Neural progenitor cell (in vitro differentiated cells): ENCODE measurements around the gene GFOD1. TPM values are rescaled to one million over a fixed set of nuclear protein-coding genes. Genes with fewer than 3 reads are reported as not detected.

Experiments
- DNase-seq: peaks from one replicate; pipeline ENCODE4 v3.0.0-alpha.2; 2016; ENCODE audit warnings: low spot score
- H2AFZ ChIP-seq: fragments of 200-600 bp; sonication (generic); replicated peaks from 2 replicates; pipeline ENCODE4 v1.6.1; 2016; ENCODE audit warnings: antibody characterized with exemption
- H3F3A ChIP-seq: fragments of 200-600 bp; sonication (generic); 2 replicates; pipeline ENCODE4 v1.6.1; 2016; ENCODE audit warnings: antibody characterized with exemption, low read depth
- H3K27ac ChIP-seq: fragments of 200-600 bp; sonication (generic); 2 replicates; pipeline ENCODE4 v1.5.1; 2016; ENCODE audit warnings: mild to moderate bottlenecking
- H3K27me3 ChIP-seq: fragments of 200-600 bp; sonication (generic); 2 replicates; pipeline ENCODE4 v1.6.1; 2016; ENCODE audit warnings: mild to moderate bottlenecking, moderate library complexity
- H3K36me3 ChIP-seq: fragments of 200-600 bp; sonication (generic); 2 replicates; pipeline ENCODE4 v1.5.1; 2016
- H3K4me1 ChIP-seq: fragments of 200-600 bp; sonication (generic); 2 replicates; pipeline ENCODE4 v1.6.1; 2016; ENCODE audit warnings: mixed run types
- H3K4me2 ChIP-seq: fragments of 200-600 bp; sonication (generic); 2 replicates; pipeline ENCODE4 v1.6.1; 2016
- H3K4me3 ChIP-seq: fragments of 200-600 bp; sonication (generic); 2 replicates; pipeline ENCODE4 v1.5.1; 2016
- H3K79me2 ChIP-seq: fragments of 200-600 bp; sonication (generic); 2 replicates; pipeline ENCODE4 v1.6.1; 2016; ENCODE audit warnings: low read depth
- H3K9ac ChIP-seq: fragments of 200-600 bp; sonication (generic); 2 replicates; pipeline ENCODE4 v1.6.1; 2016
- H3K9me3 ChIP-seq: fragments of 200-600 bp; sonication (generic); 2 replicates; pipeline ENCODE4 v1.5.1; 2016; ENCODE audit warnings: low read depth
- H4K20me1 ChIP-seq: fragments of 200-600 bp; sonication (generic); 2 replicates; pipeline ENCODE4 v1.6.1; 2016; ENCODE audit warnings: low read depth
- H3K27ac Mint-ChIP-seq: 3 replicates; pipeline ENCODE4 v1.8.0; 2021; ENCODE audit warnings: mixed read lengths
- H3K27me3 Mint-ChIP-seq: 2 replicates; pipeline ENCODE4 v1.8.0; 2022; ENCODE audit warnings: low read depth, mild to moderate bottlenecking, inconsistent platforms, moderate library complexity, mixed read lengths; ENCODE audit not compliant: insufficient read depth
- H3K36me3 Mint-ChIP-seq: 3 replicates; pipeline ENCODE4 v1.8.0; 2021; ENCODE audit warnings: mixed read lengths
- H3K4me1 Mint-ChIP-seq: 3 replicates; pipeline ENCODE4 v1.8.0; 2021; ENCODE audit warnings: mixed read lengths
- H3K4me3 Mint-ChIP-seq: 3 replicates; pipeline ENCODE4 v1.8.0; 2021; ENCODE audit warnings: mild to moderate bottlenecking, moderate library complexity, mixed read lengths
- H3K9me3 Mint-ChIP-seq: 3 replicates; pipeline ENCODE4 v1.8.0; 2020; ENCODE audit warnings: mixed read lengths
- EZH2 ChIP-seq: fragments of 200-600 bp; sonication (generic); IDR thresholded peaks from 2 replicates; pipeline ENCODE4 v1.6.1; 2017; ENCODE audit warnings: antibody characterized with exemption, mild to moderate bottlenecking, moderate library complexity
- EZH2phosphoT487 ChIP-seq: fragments of 200-600 bp; sonication (generic); IDR thresholded peaks from 2 replicates; pipeline ENCODE4 v1.6.1; 2017; ENCODE audit warnings: antibody characterized with exemption
- total RNA-seq: library from RNA; depleted of rRNA; stranded (reverse); fragments of >200 nt; gene quantifications from 2 replicates; pipeline ENCODE4 v1.2.3, GENCODE V29; 2015; ENCODE audit warnings: low replicate concordance
- TF ChIP-seq, protein P1 (sequence below): fragments of 200-600 bp; sonication (generic); IDR thresholded peaks from 2 replicates; pipeline ENCODE4 v1.5.1; 2017; ENCODE audit warnings: antibody characterized with exemption, mild to moderate bottlenecking

The GFOD1 gene
- total RNA-seq, 1 donor from 2014 or later: 1.8 TPM

DNA sequence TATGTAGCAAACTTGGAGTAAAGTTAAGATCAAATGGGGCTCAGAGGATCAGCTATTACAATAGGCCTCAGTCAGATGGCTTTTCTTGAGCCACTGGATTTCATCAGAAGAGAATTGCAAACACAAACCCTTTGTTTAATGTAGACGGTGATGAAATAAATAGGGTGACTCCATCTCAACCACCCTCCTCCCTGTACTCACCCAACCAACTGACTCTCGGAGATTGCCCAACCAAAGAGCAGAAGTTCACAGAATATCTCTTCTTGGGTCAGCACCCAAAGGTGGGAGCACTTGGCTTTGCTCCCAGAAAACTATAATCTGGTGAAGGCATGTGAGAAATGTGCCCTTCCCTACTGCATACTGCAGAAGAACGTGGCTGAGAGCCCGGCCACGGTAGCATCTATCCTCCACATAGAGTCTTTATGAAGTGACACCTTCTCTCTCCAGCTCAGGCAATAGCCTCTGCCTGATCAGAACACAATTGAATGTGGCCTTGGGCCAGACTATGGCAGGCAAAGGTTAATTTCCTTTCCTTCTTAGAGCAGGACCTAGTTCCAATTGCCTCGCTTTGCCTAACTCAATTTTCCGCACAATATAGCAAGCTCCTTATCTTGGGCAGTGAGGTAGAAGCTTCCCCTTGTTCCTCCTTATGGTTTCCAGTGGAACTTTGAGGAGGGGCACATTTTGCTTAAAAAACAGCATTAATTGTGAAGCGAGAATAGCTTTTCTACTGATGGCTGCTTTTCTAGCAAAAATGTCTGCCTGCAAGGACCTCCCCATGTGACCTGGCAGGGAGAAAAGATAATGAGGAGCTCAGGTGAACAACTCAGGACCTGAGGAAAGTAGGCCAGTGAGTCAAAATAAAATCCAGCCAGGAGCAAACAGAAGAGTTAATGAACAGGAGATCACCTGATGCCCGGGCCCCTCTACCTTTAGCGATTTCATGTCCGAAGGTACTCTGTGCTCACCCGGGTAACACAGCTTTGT, 79.4 kb downstream of the GFOD1 start:
- TF ChIP-seq EZH2 (no peak), EZH2phosphoT487 (no peak)
- TF ChIP-seq, protein P1, sequence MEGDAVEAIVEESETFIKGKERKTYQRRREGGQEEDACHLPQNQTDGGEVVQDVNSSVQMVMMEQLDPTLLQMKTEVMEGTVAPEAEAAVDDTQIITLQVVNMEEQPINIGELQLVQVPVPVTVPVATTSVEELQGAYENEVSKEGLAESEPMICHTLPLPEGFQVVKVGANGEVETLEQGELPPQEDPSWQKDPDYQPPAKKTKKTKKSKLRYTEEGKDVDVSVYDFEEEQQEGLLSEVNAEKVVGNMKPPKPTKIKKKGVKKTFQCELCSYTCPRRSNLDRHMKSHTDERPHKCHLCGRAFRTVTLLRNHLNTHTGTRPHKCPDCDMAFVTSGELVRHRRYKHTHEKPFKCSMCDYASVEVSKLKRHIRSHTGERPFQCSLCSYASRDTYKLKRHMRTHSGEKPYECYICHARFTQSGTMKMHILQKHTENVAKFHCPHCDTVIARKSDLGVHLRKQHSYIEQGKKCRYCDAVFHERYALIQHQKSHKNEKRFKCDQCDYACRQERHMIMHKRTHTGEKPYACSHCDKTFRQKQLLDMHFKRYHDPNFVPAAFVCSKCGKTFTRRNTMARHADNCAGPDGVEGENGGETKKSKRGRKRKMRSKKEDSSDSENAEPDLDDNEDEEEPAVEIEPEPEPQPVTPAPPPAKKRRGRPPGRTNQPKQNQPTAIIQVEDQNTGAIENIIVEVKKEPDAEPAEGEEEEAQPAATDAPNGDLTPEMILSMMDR: no peak
- peaks cover 6% of the 10 kb centered on the region for H3K4me1 ChIP-seq
- peaks cover 3% of the 10 kb centered on the region for H3K27me3 Mint-ChIP-seq

DNA sequence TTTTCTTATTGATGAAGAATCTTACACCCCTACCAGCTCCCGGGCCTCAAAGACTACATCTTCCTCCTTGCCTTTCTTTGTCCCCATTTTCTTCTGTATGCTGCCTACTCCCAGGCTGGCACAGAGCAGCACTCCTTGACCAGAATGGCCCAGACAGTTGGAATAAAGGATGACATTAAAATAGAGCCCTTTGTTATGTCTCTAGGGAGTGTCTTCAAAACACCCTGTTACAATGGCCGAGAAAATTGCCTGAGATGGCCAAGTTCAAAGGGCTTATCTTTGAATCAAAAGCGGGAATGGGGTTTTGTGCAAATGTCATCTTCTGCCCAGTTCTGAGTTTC, 80.1 kb downstream of the GFOD1 start:
- Histone ChIP-seq H3K79me2 (no peaks in the 10 kb centered on the region), H3F3A (no peaks in the 10 kb centered on the region), H3K36me3 (no peaks in the 10 kb centered on the region), H3K9ac (no peak overlapping the region), H2AFZ (no peak overlapping the region), H3K4me2 (no peak overlapping the region), H4K20me1 (no peaks in the 10 kb centered on the region), H3K9me3 (no peaks in the 10 kb centered on the region), H3K4me1 (no peaks in the 10 kb centered on the region), H3K27ac (no peak overlapping the region), H3K4me3 (no peak overlapping the region), H3K27me3 (no peaks in the 10 kb centered on the region)
- DNase-seq: no peak
- H3K9me3 Mint-ChIP-seq: no peaks in the 10 kb centered on the region
- peaks cover 15% of the 10 kb centered on the region for H3K4me1 Mint-ChIP-seq
- H3K36me3 Mint-ChIP-seq: no peaks in the 10 kb centered on the region
- TF ChIP-seq EZH2 (no peak), EZH2phosphoT487 (no peak)
- TF ChIP-seq, protein P1: no peak
- no peak overlapping the region for H3K4me3 Mint-ChIP-seq
- H3K27me3 Mint-ChIP-seq: peaks cover 2% of the 10 kb centered on the region
- H3K27ac Mint-ChIP-seq: no peak overlapping the region

More for the DNA sequence above, 79.4 kb downstream of the GFOD1 start:
- Histone ChIP-seq H3K4me3 (no peak overlapping the region), H3K9me3 (no peaks in the 10 kb centered on the region), H3K36me3 (no peaks in the 10 kb centered on the region), H3K79me2 (no peaks in the 10 kb centered on the region), H3F3A (no peaks in the 10 kb centered on the region), H3K9ac (no peak overlapping the region), H4K20me1 (no peaks in the 10 kb centered on the region), H3K27me3 (no peaks in the 10 kb centered on the region), H2AFZ (no peak overlapping the region), H3K27ac (no peak overlapping the region), H3K4me2 (no peak overlapping the region)
- Mint-ChIP-seq H3K4me1 (peaks cover 22% of the 10 kb centered on the region), H3K9me3 (no peaks in the 10 kb centered on the region), H3K36me3 (no peaks in the 10 kb centered on the region), H3K27ac (no peak overlapping the region), H3K4me3 (no peak overlapping the region)
- DNase-seq: no peak

DNA sequence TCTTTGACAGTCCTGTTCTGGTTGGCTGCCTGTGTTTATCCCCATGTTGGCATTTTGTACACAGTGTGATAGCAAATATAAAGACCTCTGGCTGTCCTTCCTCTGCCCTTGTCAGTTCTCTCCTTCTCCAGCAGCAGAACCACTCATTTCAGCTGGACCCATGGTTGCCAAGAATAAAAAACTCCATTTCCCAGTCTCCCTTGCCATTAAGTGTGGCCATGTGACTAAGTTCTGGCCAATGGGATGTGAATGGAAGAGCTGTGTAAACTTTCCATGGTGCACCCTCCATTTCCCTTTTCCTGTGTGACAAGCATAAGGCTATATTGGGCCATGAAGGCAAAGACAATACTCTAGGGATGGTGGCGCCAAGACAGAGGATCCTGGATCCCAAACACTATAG, 80.6 kb downstream of the GFOD1 start:
- Mint-ChIP-seq H3K9me3 (no peaks in the 10 kb centered on the region), H3K36me3 (no peaks in the 10 kb centered on the region), H3K4me3 (no peak overlapping the region), H3K4me1 (peaks cover 11% of the 10 kb centered on the region), H3K27ac (no peak overlapping the region), H3K27me3 (peaks cover 2% of the 10 kb centered on the region)
- H3K79me2 ChIP-seq: no peaks in the 10 kb centered on the region
- H3K4me3 ChIP-seq: no peak overlapping the region
- no peak for DNase-seq
- TF ChIP-seq EZH2 (no peak), EZH2phosphoT487 (no peak)
- TF ChIP-seq, protein P1: no peak
- H3K4me1 ChIP-seq: no peaks in the 10 kb centered on the region
- no peaks in the 10 kb centered on the region for H4K20me1 ChIP-seq
- no peaks in the 10 kb centered on the region for H3K36me3 ChIP-seq
- H2AFZ ChIP-seq: no peak overlapping the region
- no peak overlapping the region for H3K4me2 ChIP-seq
- no peak overlapping the region for H3K27ac ChIP-seq
- H3K27me3 ChIP-seq: no peaks in the 10 kb centered on the region
- H3K9me3 ChIP-seq: no peaks in the 10 kb centered on the region
- no peaks in the 10 kb centered on the region for H3F3A ChIP-seq
- no peak overlapping the region for H3K9ac ChIP-seq
